HG03342 (cell line): ENCODE measurements around the gene OR5H15.
"Not testable (repeated sequence)": the region's sequence is repeated elsewhere in the genome, so short reads cannot be mapped to it uniquely, and the experiment has no call there.

Experiments used
- ATAC-seq: cut with Tn5 transposase; IDR thresholded peaks from one replicate; pipeline ENCODE4 v1.9.1; 2021; ENCODE audit warnings: mild to moderate bottlenecking, moderate library complexity; ENCODE audit not compliant: unreplicated experiment

Gene OR5H15

DNA sequence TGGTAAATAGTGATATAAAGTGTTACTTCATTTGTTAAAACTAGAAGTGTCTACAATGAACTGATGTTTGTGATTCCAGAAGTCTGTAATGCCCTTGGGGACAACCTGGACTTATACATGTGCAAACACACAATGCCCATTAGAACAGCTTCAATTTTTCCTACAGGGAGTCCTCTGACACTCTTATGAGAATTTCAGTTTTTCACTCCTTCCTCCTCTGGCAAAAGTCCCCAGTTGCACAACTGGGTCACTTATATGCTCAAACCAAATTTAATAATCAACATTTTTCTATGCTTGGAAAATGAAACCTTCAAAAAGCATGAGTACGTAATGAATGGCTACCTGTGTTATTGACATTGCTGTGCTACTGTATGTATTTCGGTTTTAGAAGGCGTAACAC, at the start of gene OR5H15:
Gene OR5H15, plus strand, starts transcription at position 301 of the 400 bp plus-strand sequence. CDS start 2,004 bp downstream, outside the sequence.
- no peak for ATAC-seq

DNA sequence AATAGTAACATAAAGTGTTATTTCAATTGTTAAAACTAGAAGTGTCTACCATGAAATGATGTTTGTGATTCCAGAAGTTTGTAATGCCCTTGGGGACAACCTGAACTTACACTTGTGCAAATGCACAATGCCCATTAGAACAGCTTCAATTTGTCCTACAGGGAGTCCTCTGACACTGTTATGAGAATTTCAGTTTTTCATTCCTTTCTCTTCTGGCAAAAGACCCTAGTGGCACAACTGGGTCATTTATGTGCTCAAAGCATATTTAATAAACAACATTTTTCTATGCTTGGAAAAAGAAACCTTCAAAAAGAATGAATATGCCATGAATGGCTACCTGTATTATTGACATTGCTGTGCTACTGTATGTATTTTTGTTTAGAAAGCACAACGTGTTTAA, 36.1 kb upstream of the OR5H15 start, which contains the start of gene OR5H1:
Gene OR5H1, plus strand, starts transcription at position 301 of the 400 bp plus-strand sequence. CDS start 1,977 bp downstream, outside the sequence.
- ATAC-seq = no peak

DNA sequence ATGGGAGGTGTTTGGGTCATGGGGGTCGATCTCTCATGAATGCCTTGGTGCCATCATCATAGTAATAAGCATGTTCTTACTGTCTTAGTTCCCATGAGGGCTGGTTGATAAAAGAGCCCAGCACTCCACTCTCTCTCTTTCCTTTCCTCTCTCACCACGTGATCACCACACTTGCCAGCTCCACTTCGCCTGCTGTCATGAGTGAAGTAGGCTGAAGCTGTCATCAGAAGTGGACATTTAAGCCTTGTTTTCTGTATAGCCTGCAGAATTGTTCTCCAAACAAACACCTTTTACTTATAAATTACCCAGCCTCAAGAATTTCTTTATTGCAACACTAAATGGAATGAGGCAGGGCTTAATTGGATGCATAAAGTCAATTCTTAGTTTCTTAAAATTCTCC, 29.9 kb upstream of the OR5H15 start:
- no peak for ATAC-seq

DNA sequence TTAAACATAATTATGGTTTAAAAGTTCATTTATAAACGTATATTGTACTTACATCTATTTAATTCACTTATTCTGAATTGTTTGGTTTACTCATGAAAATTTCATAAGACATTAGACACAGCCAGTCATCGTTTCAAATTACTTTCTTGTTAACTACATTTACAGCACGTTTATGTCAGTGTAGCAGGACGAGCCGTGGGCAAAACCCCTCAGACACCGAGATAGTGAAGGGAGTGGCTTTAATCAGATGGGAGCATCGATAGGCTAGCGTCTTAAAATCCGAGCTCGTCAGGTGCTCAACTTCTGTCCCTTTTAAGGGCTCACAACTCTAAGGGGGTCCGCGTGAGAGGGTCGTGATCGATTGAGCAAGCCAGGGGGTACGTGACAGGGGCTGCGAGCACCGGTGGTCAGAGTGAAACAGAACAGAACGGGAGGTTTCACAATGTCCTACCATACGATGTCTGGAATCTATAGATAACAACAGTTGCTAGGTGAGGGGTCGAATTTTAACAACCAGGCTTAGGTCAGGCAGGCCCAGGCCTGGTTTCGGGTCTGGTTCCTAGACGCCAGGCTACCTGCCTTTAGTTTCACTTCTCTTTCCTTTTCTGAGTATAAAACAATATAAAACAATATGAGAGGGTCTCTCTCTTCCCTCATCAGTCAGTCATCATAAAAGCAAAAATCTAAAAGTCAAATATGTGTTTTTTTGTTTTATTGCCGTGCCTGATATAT, 28.5 kb upstream of the OR5H15 start:
- not testable (repeated sequence) for ATAC-seq

DNA sequence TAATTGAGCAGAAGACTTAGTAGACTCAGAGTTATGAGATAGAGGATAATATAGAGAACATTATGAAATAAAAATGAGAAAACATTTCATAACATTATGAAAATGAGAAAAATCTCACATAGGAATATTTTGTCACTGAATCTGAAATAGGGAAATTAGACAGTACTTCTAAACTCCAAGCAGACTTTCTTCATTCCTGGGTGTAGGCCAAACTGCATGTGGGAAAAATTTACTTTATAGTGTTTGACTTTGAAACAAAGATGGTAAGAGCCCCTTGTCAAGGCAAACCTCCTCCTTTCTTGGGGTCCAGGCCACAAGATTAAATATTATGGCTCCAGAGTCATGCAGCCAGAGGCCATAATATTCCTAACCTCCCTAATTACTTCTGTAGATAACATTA, 26.0 kb upstream of the OR5H15 start:
- no peak for ATAC-seq

DNA sequence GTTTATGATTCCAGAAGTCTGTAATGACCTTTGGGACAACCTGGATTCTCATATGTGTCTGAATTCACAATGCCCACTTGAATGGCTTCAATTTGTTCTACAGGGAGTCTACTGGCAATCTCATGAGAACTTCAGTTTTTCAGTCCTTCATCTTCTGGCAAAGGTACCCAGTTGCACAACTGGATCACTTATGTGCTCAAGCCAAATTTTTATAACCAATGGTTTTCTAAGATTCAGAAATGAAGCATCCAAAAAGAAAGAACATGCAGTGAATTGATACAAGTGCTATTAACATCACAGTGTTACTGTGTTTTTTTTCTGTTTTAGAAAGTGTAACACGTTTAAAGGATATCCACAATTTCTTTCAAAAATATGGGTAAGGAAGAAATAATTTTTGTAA, 19.3 kb upstream of the OR5H15 start, which contains the start of gene OR5H14:
Gene OR5H14, plus strand, starts transcription at position 301 of the 400 bp plus-strand sequence. CDS start 1,907 bp downstream, outside the sequence.
- ATAC-seq = no peak

DNA sequence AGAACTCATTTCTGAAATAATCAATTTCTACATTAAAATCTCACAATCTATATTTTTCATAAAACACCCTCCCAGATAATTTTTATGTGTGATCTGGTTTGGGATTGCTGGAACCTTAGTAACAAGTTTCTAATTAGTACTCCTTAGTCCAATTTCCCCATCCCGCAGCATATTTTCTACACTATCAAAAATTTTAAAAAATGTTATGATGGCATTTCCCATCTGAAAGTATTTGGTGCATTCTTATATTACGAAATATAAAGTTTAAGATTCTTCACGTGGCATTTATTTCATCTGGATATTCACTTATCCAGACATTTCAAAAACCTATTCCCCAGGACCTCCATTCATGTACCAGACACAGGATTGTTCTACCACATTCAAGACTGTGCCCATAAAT, 17.7 kb upstream of the OR5H15 start:
- ATAC-seq = no peak

DNA sequence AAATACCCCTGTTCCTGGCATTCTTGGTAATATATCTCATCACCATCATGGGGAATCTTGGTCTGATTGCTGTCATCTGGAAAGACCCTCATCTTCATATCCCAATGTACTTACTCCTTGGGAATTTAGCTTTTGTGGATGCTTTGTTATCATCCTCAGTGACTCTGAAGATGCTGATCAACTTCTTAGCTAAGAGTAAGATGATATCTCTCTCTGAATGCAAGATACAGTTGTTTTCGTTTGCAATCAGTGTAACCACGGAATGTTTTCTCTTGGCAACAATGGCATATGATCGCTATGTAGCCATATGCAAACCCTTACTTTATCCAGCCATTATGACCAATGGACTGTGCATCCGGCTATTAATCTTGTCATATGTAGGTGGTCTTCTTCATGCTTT, 17.0 kb upstream of the OR5H15 start:
- not testable (repeated sequence) for ATAC-seq

DNA sequence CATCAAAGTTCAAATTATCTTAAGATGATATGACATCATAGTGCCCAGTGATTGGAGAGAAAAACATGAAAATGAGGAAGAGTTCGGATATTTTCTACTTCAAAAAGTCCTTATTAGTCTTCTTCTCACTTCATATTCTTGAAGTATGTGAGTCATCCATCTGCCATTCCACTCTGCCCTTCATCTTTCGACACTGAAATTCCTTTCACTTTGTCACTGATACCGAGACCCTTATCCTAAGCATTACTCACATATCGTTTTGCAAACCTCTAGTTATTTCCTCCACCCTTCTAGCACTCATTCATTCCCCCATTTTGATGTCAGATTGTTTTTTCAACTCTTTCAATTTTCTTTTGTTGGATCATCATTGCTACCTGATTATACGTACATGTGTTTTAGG, 15.3 kb upstream of the OR5H15 start:
- no peak for ATAC-seq

DNA sequence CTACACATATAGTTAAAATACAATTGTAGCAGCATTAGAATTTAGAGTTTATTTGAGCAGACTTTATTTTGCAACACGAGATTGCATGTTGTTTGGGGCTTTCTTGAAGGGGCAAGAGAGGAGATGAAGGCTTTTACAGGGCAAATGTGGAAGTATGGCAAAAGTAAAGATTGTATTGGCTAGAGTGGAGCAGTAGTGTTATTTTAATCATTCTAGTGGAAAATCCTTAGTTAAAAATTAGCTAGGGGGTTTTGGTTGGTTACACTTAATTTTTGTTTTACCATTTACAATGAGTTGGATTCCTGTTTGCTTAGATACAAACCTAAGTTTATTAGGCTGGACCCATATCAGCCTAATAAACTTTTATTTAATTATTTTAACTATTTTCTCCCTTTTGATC, 4.6 kb downstream of the OR5H15 start:
- ATAC-seq = no peak

DNA sequence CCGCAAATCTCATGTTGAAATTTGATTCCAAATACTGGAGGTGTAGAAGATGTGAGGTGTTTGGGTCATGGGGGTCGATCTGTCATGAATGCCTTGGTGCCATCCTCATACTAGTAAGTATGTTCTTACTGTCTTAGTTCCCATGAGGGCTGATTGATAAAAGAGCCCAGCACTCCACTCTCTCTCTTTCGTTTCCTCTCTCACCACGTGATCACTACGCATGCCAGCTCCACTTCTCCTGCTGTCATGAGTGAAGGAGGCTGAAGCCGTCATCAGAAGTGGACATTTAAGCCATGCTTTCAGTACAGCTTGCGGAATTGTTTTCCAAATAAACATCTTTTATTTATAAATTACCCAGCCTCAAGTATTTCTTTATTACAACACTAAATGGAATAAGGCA, 6.1 kb downstream of the OR5H15 start:
- ATAC-seq = no peak

DNA sequence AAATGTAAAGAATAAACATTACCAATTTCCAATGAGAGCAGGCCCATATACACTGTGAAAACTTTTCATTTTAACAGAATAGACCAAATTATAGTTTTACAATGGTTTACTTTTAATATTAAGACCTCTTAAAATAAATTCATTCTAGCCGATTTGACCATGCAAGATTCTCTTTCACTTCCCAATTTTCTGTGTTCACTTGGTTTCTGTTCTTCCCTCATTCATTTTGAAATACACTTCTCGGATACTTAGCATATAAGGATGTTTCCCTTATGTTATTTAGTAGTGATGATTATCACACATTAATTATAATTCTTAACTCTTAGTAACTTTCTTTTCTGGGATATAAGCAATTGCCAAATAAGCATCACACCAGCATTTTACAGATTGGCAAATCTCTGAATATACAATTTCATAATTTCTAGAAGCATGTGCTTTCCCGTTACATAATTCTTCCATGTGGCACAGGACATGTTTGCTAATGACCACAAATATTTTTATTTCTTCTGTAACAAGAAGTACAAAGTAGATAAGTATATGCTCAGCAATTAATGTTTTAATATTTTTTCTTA, 13.9 kb downstream of the OR5H15 start:
- no peak for ATAC-seq

DNA sequence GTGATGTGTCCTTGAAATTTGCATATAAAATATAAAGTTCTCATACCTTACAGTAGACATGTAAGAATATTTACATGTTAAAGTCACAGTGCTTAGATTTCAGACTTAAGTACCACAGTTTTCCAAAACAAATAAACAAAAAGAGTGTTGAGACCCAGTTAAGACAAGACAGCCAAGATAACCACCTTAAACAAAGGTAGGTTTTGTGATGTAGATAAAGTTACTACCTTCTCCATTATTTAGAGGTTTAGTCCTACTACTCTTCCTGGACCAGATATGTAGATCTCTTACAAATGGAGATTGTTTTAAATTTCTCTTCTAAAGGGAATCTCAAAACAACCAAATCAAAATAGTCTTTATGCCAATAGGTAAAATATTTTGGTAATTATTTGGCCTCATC, 15.7 kb downstream of the OR5H15 start:
- no peak for ATAC-seq

DNA sequence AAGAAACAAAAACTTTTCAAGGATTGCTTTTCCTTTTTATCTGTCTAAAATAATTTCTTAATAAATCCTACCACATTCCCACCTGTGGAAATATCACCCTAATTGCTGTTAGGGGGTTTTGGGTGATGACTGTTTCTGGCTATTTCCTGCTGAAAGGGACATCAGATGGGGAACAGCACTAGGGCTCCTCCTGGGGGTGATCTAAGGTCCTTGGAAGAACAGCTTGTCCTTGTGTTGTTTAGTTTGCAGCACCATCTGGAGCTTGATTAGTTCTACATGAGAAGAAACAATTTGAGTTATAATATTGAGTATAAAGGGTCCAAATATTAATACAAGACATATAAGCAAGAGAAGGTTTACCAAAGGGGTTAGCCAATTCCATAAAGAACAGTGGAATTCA, 18.7 kb downstream of the OR5H15 start:
- ATAC-seq = no peak

DNA sequence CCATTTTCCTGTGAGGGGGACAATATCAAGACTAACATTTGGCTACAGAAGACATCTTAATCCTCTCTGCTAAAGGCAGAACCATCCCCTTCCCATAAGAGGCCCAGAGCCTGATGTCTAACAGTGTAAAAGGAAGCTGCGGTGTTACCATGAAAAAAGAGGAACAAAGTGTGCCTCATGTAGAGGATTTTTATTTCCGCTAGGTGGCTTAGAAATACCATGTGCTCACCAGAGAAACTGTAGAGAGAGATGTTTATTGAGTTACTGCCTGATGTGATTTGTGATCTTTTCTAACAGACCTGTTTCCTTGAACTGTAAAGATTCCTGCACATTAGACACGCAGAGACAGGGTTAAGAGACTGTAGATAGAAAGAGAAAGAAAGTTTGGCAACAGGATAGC, 22.0 kb downstream of the OR5H15 start:
- ATAC-seq = peak; percentile 83

DNA sequence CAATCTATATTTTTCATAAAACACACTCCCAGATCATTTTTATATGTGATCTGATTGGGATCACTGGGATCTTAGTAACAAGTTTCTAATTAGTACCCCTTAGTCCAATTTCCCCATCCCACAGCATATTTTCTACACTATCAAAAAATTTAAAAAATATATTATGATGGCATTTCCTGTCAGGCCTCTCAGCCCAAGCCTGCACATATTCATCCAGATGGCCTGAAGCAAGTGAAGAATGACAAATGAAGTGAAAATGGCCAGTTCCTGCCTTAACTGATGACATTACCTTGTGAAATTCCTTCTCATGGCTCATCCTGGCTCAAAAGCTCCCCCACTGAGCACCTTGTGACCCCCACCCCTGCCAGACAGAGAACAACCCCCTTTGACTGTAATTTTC, 24.4 kb downstream of the OR5H15 start:
- not testable (repeated sequence) for ATAC-seq

DNA sequence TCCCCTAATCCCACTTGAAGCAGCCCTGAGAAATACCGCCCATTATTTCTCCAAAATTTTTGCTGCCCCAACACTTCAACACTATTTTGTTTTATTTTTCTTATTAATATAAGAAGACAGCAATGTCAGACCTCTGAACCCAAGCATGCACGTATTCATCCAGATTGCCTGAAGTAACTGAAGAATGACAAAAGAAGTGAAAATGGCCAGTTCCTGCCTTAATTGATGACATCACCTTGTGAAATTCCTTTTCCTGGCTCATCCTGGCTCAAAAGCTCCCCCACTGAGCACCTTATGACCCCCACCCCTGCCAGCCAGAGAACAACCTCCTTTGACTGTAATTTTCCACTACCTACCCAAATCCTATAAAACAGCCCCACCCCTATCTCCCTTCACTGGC, 29.8 kb downstream of the OR5H15 start:
- ATAC-seq = not testable (repeated sequence)

DNA sequence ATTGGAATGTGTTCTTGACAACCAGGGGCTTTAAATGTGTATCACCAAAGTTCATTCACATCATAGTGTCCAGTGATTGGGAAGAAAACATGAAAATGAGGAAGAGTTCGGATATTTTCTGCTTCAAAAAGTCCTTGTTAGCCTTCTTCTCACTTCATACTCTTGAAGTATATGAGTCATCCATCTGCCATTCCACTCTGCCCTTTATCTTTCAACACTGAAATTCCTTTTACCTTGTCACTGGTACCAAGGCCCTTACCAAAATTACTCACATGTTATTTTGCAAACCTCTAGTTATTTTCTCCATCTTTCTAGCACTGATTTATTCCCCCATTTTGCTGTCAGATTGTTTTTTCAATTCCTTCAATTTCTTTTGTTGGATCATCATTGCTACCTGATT, 32.5 kb downstream of the OR5H15 start:
- ATAC-seq = no peak

DNA sequence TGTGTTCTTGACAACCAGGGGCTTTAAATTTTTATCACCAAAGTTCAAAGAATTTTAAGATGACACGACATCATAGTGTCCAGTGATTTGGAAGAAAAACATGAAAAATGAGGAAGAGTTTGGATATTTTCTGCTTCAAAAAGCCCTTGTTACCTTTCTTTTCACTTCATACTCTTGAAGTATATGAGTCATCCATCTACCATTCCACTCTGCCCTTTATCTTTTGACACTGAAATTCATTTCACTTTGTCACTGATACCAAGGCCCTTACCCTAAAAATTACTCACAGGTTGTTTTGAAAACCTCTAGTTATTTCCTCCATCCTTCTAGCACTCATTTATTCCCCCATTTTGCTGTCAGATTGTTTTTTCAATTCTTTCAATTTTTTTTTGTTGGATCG, 42.7 kb downstream of the OR5H15 start:
- no peak for ATAC-seq

DNA sequence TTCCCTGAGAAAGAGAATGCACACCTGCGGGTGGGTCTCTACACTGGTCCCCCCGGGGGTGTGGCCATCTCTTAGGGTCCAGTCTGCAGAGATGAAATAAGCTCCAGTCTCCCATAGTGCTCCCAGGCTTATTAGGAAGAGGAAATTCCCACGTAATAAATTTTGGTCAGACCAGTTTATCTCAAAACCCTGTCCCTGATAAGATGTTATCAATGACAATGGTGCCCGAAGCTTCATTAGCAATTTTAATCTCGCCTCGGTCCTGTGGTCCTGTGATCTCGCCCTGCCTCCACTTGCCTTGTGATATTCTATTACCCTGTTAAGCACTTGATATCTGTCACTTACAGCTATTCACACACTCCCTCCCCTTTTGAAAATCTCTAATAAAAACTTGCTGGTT, 46.8 kb downstream of the OR5H15 start:
- ATAC-seq = no peak

DNA sequence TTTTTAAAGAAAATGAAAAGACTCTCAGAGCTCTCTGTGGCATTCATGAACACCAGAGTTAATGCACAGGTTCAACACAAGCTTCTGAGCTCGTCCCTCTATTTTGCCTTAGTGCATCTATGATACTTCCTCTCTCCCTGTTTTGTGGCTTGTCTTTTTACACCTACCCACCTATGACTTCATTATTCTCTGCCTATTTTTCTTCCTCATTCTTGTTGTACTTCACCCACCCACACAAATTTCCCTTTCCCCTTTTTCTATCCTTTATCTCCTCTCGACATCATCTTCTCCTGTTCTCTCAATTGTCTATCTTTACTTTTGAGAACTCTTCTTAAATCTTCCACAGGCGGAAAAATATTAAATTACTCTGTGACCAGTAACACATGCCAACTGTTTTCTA, 48.6 kb downstream of the OR5H15 start:
- no peak for ATAC-seq
